ENCODE data around the gene OR6C74.

Gene OR6C74

DNA sequence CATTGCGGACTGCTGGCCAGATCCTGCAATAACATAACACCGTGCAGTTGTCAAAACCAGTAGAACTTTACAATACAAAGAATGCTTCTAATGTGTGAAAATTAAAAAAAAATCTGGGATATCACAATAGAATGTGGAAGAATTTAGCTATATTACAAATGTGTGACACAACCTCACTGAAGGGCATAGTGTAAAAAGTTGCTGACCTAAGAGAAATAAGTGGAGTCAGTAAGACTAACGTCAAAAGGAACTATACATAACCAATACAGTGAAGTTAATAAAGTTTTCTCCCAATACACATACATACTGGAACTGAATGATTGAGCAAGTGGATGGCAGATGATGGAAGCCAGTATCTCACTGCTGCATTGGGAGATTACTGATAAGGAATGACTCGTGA, 12.4 kb downstream of the OR6C74 start:
- no peak overlapping the region for H3K4me2 ChIP-seq (ENCODE audit: low read length)
- no peaks in the 10 kb centered on the region for H3K36me3 ChIP-seq (ENCODE audit: control insufficient read depth, low read length)
- H3K9me3 ChIP-seq (ENCODE audit: control insufficient read depth, insufficient read depth, low read length), result no peaks in the 10 kb centered on the region
- no peaks in the 10 kb centered on the region for H3K4me1 ChIP-seq (ENCODE audit: control insufficient read depth, low read length)
- no peak overlapping the region for H3K27ac ChIP-seq (ENCODE audit: low read depth, low read length)
- no peak for TF ChIP-seq EZH2phosphoT487 (IDR thresholded peaks at IDR 0.05; ENCODE audit: borderline replicate concordance, low read length)
- TF ChIP-seq, protein P1, sequence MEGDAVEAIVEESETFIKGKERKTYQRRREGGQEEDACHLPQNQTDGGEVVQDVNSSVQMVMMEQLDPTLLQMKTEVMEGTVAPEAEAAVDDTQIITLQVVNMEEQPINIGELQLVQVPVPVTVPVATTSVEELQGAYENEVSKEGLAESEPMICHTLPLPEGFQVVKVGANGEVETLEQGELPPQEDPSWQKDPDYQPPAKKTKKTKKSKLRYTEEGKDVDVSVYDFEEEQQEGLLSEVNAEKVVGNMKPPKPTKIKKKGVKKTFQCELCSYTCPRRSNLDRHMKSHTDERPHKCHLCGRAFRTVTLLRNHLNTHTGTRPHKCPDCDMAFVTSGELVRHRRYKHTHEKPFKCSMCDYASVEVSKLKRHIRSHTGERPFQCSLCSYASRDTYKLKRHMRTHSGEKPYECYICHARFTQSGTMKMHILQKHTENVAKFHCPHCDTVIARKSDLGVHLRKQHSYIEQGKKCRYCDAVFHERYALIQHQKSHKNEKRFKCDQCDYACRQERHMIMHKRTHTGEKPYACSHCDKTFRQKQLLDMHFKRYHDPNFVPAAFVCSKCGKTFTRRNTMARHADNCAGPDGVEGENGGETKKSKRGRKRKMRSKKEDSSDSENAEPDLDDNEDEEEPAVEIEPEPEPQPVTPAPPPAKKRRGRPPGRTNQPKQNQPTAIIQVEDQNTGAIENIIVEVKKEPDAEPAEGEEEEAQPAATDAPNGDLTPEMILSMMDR (IDR thresholded peaks at IDR 0.05; ENCODE audit: low read depth, low read length, poor library complexity, severe bottlenecking), result no peak
- H3K79me2 ChIP-seq (ENCODE audit: control insufficient read depth, low read length), result no peaks in the 10 kb centered on the region
- no peaks in the 10 kb centered on the region for H4K20me1 ChIP-seq (ENCODE audit: control insufficient read depth, insufficient read depth, low read depth, low read length)
- H3K27me3 ChIP-seq (ENCODE audit: control insufficient read depth, low read length), result no peaks in the 10 kb centered on the region
- no peaks in the 10 kb centered on the region for H3K9me2 ChIP-seq (replicated peaks; ENCODE audit: control insufficient read depth, low read length)
- no peaks in the 10 kb centered on the region for H3F3A ChIP-seq (ENCODE audit: control insufficient read depth, insufficient read depth)
- H3K4me3 ChIP-seq (ENCODE audit: low read length), result no peak overlapping the region

DNA sequence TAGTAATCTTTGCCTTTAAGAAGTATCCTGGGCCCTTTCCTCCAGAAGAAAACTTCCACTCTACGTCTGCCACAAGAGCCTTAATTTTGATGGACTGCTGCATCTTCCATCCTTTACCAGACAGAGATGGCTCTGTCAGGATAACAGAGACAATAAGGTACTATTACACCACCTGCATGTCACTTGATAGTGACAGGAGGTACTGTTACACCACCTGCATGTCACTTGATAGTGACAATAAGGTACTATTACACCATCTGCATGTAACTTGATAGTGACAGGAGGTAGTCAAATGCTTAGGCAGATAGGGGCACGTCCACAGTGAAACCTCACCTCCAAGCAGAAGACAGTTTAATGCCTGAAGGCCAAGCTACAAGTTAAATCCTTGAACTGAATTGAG, 13.9 kb downstream of the OR6C74 start:
- TF ChIP-seq, protein P1 (IDR thresholded peaks at IDR 0.05; ENCODE audit: low read depth, low read length, poor library complexity, severe bottlenecking), result no peak
- TF ChIP-seq EZH2phosphoT487 (IDR thresholded peaks at IDR 0.05; ENCODE audit: borderline replicate concordance, low read length), result no peak
- Histone ChIP-seq H3K9me3 (ENCODE audit: control insufficient read depth, insufficient read depth, low read length) (no peaks in the 10 kb centered on the region), H3K79me2 (ENCODE audit: control insufficient read depth, low read length) (no peaks in the 10 kb centered on the region), H3K4me2 (ENCODE audit: low read length) (no peak overlapping the region), H3K9me2 (replicated peaks; ENCODE audit: control insufficient read depth, low read length) (no peaks in the 10 kb centered on the region), H3F3A (ENCODE audit: control insufficient read depth, insufficient read depth) (no peaks in the 10 kb centered on the region), H3K4me3 (ENCODE audit: low read length) (no peak overlapping the region), H4K20me1 (ENCODE audit: control insufficient read depth, insufficient read depth, low read depth, low read length) (no peaks in the 10 kb centered on the region), H3K4me1 (ENCODE audit: control insufficient read depth, low read length) (no peaks in the 10 kb centered on the region), H3K27ac (ENCODE audit: low read depth, low read length) (no peak overlapping the region), H3K36me3 (ENCODE audit: control insufficient read depth, low read length) (no peaks in the 10 kb centered on the region), H3K27me3 (ENCODE audit: control insufficient read depth, low read length) (no peaks in the 10 kb centered on the region; the same call in 1 of the 2 replicates)

DNA sequence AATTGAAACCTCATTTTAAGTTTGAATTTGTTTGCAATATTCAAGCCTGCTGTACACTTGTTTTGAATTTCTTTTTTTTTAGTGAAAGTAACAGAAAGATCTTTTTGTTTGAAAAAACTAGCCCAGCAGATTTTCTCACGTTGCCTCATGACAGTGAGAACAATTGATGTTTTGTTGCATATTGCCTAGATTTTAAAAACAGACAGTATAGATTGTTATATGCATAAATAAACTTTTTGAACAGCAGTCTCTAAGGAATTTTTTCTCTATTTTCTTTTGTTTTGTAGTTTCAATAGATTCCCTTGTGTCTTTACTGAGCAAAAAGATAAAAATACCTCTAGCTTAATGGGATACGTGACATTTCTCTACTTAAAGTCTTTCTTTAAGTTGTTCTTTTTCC, 36.6 kb downstream of the OR6C74 start:
- Histone ChIP-seq H3K4me3 (ENCODE audit: low read length) (no peak overlapping the region), H3K9me3 (ENCODE audit: control insufficient read depth, insufficient read depth, low read length) (no peaks in the 10 kb centered on the region), H3K79me2 (ENCODE audit: control insufficient read depth, low read length) (no peaks in the 10 kb centered on the region), H3K4me2 (ENCODE audit: low read length) (no peak overlapping the region), H3K27me3 (ENCODE audit: control insufficient read depth, low read length) (no peaks in the 10 kb centered on the region), H3K9me2 (replicated peaks; ENCODE audit: control insufficient read depth, low read length) (no peaks in the 10 kb centered on the region), H3F3A (ENCODE audit: control insufficient read depth, insufficient read depth) (no peaks in the 10 kb centered on the region), H3K36me3 (ENCODE audit: control insufficient read depth, low read length) (no peaks in the 10 kb centered on the region), H4K20me1 (ENCODE audit: control insufficient read depth, insufficient read depth, low read depth, low read length) (no peaks in the 10 kb centered on the region), H3K4me1 (ENCODE audit: control insufficient read depth, low read length) (no peaks in the 10 kb centered on the region), H3K27ac (ENCODE audit: low read depth, low read length) (no peak overlapping the region)
- TF ChIP-seq EZH2phosphoT487 (IDR thresholded peaks at IDR 0.05; ENCODE audit: borderline replicate concordance, low read length), result no peak
- TF ChIP-seq, protein P1 (IDR thresholded peaks at IDR 0.05; ENCODE audit: low read depth, low read length, poor library complexity, severe bottlenecking), result no peak

DNA sequence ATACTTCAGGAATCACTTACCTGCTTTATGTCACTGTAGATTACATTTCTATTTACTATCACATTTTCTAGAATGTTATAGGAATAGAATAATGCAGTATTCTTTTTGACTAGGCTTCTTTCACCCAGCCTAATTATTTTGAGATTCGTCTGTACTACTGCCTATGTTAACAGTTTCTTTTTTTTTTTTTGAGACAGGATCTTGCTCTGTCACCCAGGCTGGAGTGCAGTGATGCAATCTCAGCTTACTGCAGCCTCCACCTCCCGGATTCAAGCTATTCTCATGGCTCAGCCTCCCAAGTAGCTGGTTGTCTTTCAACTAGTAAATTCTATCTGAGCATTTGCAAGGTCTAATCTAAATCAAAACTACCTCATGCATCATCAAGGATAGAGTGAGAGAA, 45.6 kb downstream of the OR6C74 start:
- no peaks in the 10 kb centered on the region for H3K9me3 ChIP-seq (ENCODE audit: control insufficient read depth, insufficient read depth, low read length)
- H3K4me1 ChIP-seq (ENCODE audit: control insufficient read depth, low read length), result no peaks in the 10 kb centered on the region
- no peaks in the 10 kb centered on the region for H3K79me2 ChIP-seq (ENCODE audit: control insufficient read depth, low read length)
- H3K36me3 ChIP-seq (ENCODE audit: control insufficient read depth, low read length), result no peaks in the 10 kb centered on the region
- no peaks in the 10 kb centered on the region for H4K20me1 ChIP-seq (ENCODE audit: control insufficient read depth, insufficient read depth, low read depth, low read length)
- H3K9me2 ChIP-seq (replicated peaks; ENCODE audit: control insufficient read depth, low read length), result no peaks in the 10 kb centered on the region
- H3K27me3 ChIP-seq (ENCODE audit: control insufficient read depth, low read length), result 0 out of 2 replicates have a peak, but pooled peaks cover 3% of the 10 kb centered on the region
- H3K4me2 ChIP-seq (ENCODE audit: low read length), result no peak overlapping the region
- H3F3A ChIP-seq (ENCODE audit: control insufficient read depth, insufficient read depth), result no peaks in the 10 kb centered on the region
- TF ChIP-seq EZH2phosphoT487 (IDR thresholded peaks at IDR 0.05; ENCODE audit: borderline replicate concordance, low read length), result no peak
- TF ChIP-seq, protein P1 (IDR thresholded peaks at IDR 0.05; ENCODE audit: low read depth, low read length, poor library complexity, severe bottlenecking), result no peak
- no peak overlapping the region for H3K27ac ChIP-seq (ENCODE audit: low read depth, low read length)
- H3K4me3 ChIP-seq (ENCODE audit: low read length), result no peak overlapping the region
